Dermis microvascular lymphatic vessel endothelial cell (primary cell): ENCODE results near the gene IMMP2L. TPM values are rescaled to one million over a fixed set of nuclear protein-coding genes. Genes with fewer than 3 reads are reported as not detected.
A peak's percentile ranks its signal among the peaks of the same experiment; 100 is the strongest.
"Not testable (repeated sequence)": the region's sequence is repeated elsewhere in the genome, so short reads cannot be mapped to it uniquely, and the experiment has no call there.

Experiments
- DNase-seq, 2 donors: peaks; one replicate each; pipeline versions ENCODE4 v3.0.0 to v3.0.0-alpha.2; 2010; ENCODE audit warnings: low read depth in 2 of 2
- total RNA-seq: library from RNA; depleted of rRNA; stranded (reverse); fragments of >200 nt; gene quantifications from 2 replicates; pipeline ENCODE4 v1.2.1, GENCODE V29; 2014

IMMP2L gene
- total RNA-seq, 1 donor from 2014 or later = 6.0 TPM

- no peak for DNase-seq
Observed at GRCh38 chr7:111509288-111509687, 53.0 kb downstream of the IMMP2L start.

GRCh38 chr7:111508387-111508786 is 53.9 kb downstream of the IMMP2L start:
- no peak for DNase-seq

- DNase-seq = not testable (repeated sequence)
Observed at GRCh38 chr7:111505422-111505821, 56.9 kb downstream of the IMMP2L start.

GRCh38 chr7:111501799-111502198 is 60.5 kb downstream of the IMMP2L start:
- DNase-seq = not testable (repeated sequence)

- DNase-seq = peak in 1 of 2 donors; percentile 3
Observed at GRCh38 chr7:111499027-111499426, 63.3 kb downstream of the IMMP2L start.

GRCh38 chr7:111498391-111499007 is 63.8 kb downstream of the IMMP2L start:
- DNase-seq = no peak

- no peak for DNase-seq
Observed at GRCh38 chr7:111495173-111495810, 67.0 kb downstream of the IMMP2L start.

- no peak for DNase-seq
Observed at GRCh38 chr7:111492234-111492633, 70.1 kb downstream of the IMMP2L start.

- peak; percentile 47 to 60 for DNase-seq
Observed at GRCh38 chr7:111486472-111487142, 75.7 kb downstream of the IMMP2L start.

GRCh38 chr7:111485701-111486380 is 76.5 kb downstream of the IMMP2L start:
- DNase-seq = no peak

GRCh38 chr7:111483078-111483477 is 79.2 kb downstream of the IMMP2L start:
- no peak for DNase-seq

- DNase-seq = no peak
Observed at GRCh38 chr7:111477462-111478225, 84.6 kb downstream of the IMMP2L start.

- DNase-seq = no peak
Observed at GRCh38 chr7:111476586-111477293, 85.6 kb downstream of the IMMP2L start.

GRCh38 chr7:111475959-111476358 is 86.3 kb downstream of the IMMP2L start:
- no peak for DNase-seq

GRCh38 chr7:111475419-111475748 is 86.9 kb downstream of the IMMP2L start:
- DNase-seq = no peak

- no peak for DNase-seq
Observed at GRCh38 chr7:111474723-111475418, 87.4 kb downstream of the IMMP2L start.

GRCh38 chr7:111473449-111474198 is 88.7 kb downstream of the IMMP2L start:
- DNase-seq = no peak

GRCh38 chr7:111470998-111471397 is 91.3 kb downstream of the IMMP2L start:
- DNase-seq = no peak

GRCh38 chr7:111469894-111470293 is 92.4 kb downstream of the IMMP2L start:
- DNase-seq = not testable (repeated sequence)

GRCh38 chr7:111465774-111466173 is 96.5 kb downstream of the IMMP2L start:
- not testable (repeated sequence) for DNase-seq
